DMS153 treated with DMSO at 0.1 percent for 48 hours (cell line): ENCODE measurements around the gene UNC5C.

Experiments
- DNase-seq: peaks from one replicate; lab custom pipeline; 2025; ENCODE audit not compliant: unreplicated experiment; lab: John Stamatoyannopoulos, UW

UNC5C gene

DNA sequence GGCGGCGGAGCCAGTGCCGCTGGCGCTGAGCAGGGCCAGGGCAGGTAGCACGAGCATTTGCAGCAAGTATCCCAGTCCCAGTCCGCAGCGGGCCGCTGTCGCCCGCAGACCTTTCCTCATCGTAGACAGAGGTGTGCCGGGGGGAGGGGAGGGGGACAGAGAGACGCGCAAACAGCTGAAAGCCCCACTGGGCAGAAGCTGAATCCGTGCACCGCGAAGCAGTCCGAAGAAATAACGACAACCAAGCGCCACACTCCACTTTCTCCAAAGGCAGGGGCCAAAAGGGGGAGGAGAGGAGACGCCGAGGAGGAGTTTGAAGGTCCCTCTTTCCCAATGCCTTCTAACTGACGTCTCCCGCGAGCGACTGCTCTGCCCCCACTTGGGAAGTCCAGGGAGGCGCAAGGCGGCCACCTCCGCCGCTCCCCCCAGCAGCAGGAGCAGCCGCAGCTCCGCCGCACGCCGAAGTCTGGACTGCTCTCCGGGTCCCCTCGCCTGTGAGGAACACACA, at the start of gene UNC5C:
Gene UNC5C (minus strand): TSS at position 236 of the 508 bp plus-strand sequence.
- DNase-seq, result no peak

DNA sequence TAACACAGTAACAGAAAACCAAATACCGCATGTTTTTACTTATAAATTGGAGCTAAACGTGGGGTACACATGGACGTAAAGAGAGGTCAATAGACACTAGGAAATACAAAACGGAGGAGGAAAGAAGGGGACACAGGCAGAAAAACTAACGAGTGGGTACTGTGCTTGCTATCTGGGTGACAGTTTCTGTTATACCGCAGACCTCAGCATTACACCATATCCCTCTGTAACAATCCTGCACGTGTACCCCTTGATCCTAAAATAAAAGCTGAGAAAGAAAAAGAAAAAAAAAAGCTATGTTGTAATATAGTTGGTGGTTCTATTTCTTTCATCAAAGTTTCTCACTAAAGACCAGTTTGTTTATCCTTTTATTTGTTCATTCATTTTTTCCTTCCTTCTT, 47.9 kb upstream of the UNC5C start:
- DNase-seq, result no peak

DNA sequence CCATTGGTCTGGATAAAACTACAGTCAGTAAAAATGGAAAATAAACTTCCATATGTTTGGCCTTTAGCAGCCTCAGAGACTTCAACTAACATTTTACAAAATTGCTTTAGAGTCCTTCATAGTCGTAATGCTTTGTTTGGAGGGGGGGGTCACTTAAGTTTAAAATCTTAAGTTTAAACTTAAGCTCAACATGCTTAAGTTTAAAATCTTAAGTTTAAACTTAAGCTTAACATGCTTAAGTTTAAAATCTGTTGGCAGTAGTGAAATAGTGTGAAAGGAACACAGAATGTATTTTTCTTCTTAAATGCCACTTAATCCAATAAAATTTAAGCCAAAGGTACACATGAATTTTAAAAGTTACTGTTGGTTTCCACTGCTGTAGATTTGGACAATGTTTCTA, 45.9 kb upstream of the UNC5C start:
- no peak for DNase-seq

DNA sequence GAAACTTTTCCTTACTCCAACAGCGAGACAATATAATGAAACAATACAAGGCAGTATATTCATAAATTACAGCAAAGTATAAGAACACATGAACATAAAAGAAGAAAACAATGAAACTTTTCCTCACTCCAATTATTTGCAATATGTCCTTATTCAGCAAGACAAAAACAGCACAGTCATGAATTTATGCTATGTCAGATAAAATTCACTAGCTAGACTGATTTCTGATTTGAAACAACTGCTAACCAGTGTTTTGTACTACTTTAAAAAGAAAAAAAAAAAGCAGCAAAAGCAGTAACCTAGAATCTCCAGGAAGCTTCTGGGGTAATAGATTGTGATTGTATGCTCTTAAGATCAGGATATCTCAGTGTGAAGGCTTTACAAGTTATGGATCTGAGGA, 45.2 kb upstream of the UNC5C start:
- DNase-seq, result no peak

DNA sequence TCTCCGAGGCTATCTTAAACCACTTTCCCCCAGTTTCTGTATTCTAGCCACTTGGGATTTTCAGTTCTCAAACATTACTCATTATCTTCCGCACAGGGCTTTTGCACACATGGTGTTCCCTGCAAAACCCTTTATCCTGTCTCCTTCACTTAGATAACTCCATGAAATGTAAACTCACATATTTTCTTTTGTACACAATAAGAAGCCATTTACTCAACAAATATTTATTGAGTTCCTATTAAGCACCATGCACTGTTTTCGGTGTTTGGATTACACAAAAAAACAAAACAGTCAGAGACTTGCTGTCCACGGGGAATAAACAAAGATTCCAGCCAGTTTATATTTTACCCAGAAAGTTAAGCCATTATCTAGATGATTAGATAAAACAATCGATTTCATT, 42.5 kb upstream of the UNC5C start:
- DNase-seq, result no peak

DNA sequence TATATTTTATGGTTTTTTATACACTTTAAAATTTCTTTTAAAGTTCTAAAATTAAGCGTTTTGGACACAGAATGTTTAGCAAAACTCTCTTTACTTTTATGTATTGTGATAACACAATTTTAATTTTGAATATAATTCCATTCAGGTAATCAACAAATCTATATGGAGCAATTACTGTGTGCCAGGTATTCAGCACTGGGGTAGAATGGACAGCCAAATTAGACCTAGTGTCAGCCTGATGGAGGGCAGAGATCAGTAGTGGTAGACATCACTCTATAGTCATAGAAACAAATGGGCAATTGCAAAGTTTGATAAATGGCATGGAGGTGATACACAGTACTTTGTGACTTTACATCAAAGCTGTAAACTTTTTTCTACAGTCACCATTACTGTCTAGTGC, 41.8 kb upstream of the UNC5C start:
- DNase-seq, result no peak

DNA sequence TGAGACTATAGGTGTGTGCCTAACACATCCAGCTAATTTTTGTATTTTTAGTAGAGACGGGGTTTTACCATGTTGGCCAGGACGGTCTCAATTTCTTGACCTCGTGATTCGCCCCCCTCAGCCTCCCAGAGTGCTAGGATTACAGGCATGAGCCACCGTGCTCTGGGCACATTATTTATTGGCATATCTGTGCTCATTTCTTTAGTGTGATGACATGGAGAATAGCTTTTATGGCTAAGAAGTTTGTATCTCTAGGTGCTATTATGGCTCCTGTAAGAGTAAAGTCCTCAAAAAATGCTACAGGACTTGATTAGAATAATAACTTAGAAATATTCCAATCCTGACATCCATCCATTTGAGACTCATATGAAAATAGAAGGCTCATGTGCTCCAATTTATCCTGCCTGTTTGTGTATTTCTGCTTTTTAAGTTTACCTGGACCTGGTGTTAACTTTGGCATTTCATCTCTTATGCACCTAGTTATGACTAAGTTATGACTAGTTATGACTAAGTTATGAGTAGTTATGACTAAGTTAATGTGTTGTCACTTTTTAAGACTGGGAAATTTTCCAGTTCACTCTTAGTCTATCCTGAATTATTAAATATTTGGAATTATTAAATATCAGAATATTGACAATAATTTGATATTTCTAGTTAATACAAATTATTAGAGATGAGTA, 36.4 kb upstream of the UNC5C start:
- no peak for DNase-seq

DNA sequence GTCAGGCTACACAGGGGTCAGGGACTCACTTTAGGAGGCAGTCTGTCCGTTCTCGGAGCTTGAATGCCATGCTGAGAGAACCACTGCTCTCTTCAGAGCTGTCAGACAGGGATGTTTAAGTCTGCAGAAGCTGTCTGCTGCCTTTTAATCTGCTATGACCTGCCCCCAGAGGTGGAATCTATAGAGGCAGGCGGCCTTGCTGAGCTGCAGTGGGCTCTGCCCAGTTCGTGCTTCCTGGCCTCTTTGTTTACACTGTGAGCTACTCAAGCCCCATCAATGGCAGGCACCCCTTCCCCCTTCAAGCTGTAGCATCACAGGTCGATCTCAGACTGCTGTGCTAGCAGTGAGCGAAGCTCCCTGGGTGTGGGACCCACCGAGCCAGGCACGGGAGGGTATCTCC, 31.5 kb upstream of the UNC5C start:
- no peak for DNase-seq

DNA sequence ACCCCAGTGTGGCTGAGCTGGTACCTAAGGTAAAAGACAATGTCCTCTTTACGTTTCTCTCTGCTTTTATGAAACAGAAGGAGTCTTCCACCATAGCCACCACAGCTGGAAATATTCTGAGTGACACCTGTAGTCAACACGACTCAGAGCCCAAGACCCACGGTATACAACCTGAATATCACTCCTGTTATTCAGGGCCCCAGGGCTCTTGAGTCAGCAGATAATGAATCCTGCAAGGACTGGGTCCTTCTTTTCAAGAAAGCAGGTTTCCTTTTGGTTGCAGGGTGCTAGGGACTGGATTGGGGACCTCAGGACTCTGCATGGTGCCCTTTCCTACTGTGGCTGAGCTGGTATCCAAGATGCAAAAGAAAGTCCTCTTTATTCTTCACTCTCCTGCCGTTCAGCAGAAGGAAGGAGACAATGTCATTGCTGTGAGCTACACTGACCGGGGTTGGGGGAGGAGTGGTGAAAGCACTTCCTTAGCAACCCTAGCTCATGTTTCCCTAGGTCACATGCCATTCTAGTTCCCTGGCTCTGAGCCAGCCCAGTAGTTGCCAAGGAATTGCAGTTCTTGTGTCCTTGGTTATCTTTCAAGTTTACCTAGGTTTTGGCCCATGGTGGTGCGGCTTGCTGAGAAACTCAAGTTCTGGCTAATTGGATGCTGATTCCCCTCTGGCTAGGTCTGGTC, 23.7 kb upstream of the UNC5C start:
- no peak for DNase-seq

DNA sequence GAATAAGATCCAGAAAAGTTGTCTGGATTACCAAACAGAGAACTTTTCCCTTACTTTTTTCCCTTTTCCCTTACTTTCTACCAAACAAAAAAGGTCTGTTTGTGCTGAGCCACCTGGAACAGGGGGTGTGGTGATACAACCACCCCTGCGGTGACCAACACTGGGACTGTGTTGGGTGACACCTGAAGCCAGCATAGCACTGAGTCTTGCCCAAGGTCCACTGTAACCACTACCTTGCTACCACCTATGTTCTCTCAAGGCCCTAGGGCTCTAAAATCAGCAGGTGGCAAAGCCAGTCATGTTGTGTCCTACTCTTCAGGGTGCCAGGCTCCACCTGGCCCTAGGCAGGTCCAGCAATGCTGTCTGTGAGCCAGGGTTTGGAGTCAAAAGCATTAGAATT, 22.8 kb upstream of the UNC5C start:
- DNase-seq, result no peak

DNA sequence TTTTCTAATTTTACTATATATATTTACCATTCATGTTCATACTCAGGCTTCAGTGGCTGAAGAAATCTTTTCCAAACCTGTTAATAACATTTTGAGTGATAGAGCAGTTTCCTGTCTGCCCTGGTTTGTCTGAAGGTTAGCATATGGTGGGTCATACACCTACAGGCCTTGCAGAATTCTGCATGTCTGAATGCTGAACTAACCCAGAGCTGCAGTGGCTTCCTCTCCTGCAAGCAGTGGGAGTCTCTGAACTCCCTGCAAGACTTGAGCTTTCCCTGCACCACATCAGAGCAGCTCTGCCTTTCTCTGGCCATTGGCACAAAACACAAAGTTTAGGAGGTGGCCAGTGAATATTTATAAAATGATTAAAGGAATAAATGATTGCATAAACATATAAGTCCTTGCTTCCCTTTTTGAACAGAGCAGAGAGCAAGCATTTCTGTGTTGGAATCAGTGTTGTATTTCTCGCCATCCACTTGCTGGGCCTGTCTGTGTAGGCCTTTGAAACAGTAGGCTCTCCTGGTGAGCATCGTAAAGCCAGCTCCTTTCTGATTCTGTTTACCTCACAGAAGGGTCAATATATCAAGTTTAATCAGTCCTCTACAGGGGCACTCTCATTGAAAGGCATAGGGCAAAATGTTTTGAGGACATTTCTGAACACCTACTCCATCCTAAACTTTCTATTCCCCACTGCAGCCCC, 15.0 kb upstream of the UNC5C start:
- DNase-seq, result no peak

DNA sequence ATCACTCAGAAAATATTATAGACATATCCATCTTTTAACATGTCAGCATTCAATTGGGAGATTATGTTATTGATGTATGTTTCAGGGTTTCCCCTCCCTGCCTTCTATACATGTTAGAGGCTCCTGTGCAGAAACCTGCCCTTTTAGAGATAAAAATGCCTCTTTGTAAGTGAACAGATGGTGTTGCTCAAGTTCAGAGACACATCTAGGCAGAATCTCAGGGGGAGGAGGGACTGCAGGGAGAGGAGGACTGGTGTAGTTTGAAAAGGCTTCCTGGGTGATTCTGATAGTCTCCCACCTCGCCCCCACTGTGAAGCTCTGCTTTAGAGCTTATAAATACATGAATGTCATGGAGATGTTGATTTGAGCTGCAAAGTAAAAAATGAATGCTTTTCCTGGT, 12.0 kb upstream of the UNC5C start:
- DNase-seq, result no peak

DNA sequence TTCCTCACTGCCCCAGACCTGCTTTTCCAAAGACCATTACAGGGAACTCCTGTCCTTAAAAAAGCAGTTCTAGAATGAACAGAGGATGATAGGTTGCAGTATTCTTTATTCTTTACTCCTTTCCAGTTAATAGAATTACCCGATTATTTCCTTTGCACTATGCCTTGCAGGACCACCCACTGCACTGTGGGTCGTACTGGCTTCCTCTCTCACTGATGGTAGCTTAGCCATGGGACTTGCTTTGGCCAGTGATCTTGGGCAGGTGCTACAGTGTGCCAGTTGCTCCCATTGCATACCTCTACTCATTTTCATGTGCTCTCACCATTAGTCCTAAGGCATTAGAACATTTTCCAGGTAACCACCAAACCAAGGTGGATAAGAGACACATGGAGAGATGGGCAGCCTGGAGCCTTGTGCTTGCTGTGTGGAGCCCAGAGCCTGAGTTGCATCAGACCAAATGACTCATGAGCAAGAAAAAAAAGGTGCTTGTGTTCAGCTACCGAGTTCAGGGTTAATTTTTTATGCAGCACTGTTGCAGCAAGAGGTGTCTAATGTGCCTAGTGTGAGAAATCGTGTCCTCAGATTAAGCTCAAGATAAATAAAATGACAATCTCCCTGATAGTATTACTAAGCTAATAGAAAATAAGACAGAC, 7.6 kb upstream of the UNC5C start:
- no peak for DNase-seq

DNA sequence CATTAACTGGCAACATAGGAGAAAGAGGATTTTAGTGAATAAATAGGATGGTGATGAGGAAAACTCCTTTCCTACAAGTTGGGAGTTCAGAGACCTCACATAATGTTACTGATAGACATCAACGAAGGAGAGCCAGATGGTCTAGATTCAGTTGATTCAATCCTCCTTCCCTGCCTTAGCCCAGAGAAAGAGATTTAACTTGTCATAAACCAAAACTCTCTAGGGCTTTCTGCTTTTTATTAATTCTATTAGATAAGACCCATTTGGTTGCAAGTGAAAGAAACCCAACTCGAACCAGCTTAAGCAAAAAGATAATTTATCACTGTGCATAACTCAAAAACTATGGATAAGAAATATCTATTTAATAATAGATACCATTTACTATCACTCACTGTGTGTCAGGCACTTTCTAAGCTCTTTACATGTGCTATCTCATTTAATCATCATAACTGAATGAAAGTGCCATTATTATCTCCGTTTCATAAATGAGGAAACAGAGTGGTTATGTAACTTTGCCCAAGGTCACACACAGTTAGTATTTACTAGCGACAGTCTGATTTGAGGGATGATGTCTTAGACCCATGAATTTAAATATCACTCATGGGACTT, 4.3 kb upstream of the UNC5C start:
- DNase-seq, result no peak

DNA sequence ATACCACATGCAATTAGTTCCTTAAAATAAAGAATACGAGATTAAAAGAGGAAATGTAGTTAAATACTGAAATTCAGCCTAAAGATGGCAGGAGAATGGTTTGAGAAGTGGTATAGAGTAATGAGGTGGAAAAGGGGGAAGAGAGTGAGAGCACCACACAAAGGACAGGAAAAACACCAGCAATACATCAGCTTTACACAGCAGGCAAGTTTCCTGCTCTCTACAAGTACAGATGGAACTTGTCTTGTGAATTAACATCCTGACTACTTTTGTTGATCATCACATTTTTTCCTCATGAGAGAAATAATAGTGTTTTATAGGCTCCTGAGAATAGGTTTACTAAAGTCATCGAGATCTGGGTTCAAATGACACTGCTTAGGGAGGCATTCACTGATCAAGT, 2.9 kb upstream of the UNC5C start:
- no peak for DNase-seq

DNA sequence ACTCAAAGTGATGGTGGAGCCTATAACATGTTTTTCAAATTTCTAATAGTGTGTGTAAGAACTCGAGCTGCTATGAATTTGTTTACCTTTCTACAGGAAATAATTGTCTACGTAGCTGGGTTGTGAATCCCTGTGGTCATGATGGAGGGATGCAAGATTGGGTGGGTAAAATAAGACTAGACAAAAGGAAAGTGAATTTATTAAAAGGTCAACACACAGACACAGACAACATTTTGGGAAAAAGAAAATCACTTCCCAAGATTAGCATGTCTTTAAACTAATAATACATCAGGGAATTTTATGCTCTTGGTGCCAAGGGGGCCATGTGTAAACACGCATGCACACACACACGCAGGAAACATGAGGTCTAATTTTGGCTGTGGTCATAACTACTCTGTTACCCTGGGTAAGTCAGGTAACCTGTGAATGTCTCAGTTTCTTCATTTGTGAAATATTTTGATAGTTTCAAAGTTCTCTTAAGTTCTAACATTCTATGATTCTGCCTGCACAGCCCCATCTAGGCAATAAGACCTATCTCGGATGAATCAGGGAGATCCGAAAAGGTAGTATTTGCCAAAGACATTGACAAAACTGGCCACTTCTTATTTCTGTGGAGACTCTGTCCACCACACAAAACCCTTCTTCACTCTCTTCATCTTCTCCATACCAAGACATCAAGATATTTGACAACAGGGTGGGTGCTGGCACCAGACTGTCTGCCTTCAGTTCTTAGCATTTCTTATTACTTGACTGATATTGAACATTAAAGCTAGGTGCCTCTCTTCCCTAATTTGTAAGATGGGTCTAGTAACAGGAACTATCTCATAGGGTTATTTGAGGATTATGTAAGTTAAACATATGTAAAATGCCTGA, 1.6 kb upstream of the UNC5C start:
- no peak for DNase-seq

DNA sequence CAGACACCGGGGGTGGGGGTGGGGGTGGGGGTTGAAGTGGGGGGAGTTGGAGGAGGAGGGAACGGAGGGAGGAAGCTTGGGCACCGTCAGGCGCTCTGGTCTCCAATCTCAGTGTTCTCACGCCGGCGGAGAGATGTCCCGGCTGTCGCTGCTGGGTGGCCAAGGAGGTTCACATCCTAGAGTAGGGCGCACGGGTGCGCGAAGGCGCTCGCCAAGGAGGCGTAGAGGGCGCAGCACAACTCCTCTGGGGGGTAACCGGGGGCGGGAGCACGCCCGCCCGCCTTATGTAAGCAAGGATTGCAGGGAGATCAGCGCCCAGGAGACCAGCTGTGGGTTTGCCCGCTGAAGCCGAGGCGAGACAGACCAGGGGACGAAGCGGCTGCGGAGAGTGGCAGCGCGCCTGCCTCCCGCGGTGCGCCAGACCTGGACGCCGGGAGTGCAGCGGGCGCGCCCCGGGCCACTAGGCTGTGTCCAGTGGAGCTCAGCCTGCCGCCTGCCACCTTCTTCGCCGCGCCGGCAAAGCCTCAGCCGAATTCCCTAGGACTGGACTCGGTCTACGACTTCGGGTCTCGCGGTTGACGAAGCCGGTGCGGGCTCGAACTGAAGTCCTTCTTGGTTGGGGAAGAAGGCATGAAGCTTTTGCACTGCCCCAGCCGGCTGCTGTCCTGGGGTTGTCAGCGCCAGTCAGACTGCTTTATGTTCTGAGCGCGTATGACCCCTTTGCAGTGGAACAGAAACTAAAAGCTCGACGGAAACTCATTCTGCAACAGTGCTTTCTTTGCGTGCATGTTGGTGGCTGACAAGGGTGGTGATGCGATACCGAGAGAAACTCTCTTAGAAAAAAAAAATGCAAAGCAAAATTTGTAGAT, 707 bp upstream of the UNC5C start:
- no peak for DNase-seq

DNA sequence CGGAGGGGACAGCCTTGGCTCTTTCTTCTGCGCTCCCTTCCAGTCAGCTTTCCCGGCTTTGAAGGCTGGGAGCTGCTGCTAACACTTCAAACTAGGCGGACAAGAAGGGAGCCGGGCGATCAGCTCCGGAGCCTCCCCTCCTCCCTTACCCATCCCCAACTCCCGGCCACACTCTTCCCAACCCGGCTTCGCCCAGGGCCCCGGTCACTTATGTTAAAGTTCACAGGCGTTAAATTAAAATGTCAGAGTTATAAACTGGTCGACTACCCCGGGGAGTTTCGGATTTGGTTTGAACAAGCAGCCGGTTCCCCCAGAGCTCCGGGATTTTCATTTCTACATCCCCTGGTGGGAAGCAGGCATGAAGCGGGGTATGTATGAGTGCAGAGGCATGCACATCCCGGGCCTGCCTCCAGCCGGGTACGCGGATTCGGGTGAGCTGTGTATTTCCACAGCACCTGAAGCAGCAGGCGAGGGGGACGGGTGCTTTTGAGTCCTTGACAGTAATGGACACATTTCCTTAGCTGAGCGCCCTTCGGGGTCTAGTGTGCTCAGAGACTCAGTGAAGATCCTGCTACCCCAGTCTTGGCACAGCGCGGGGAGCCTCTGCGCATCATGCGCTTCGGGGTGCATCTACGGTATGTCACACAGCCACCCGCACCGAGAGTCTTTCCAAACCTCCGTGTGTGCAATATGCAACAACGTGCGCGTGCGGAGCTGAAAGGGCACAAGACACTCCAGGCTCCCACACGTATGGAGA, 880 bp downstream of the UNC5C start:
- no peak for DNase-seq
